Nephron progenitor cell (in vitro differentiated cells): ENCODE data around the gene TBCD.

Experiments
- DNase-seq: peaks from one replicate; pipeline ENCODE4 v3.0.0; 2021
- H3K27ac Mint-ChIP-seq: 2 replicates; pipeline ENCODE4 v1.8.0; 2021; ENCODE audit warnings: mild to moderate bottlenecking, moderate library complexity, mixed read lengths
- H3K27me3 Mint-ChIP-seq: 2 replicates; pipeline ENCODE4 v1.8.0; 2021; ENCODE audit warnings: mild to moderate bottlenecking, low read depth, mixed read lengths; ENCODE audit not compliant: poor library complexity
- H3K36me3 Mint-ChIP-seq: 2 replicates; pipeline ENCODE4 v1.8.0; 2021; ENCODE audit warnings: low read depth, mixed read lengths
- H3K4me1 Mint-ChIP-seq: 2 replicates; pipeline ENCODE4 v1.8.0; 2021; ENCODE audit warnings: mixed read lengths
- H3K4me3 Mint-ChIP-seq: 2 replicates; pipeline ENCODE4 v1.8.0; 2021; ENCODE audit warnings: mild to moderate bottlenecking, moderate library complexity, mixed read lengths
- H3K9me3 Mint-ChIP-seq: 2 replicates; pipeline ENCODE4 v1.8.0; 2021; ENCODE audit warnings: mild to moderate bottlenecking, moderate library complexity, mixed read lengths
- CTCF ChIP-seq: fragments of 200-600 bp; sonication (generic); IDR thresholded peaks from 2 replicates; pipeline ENCODE4 v1.5.0; 2021; ENCODE audit warnings: antibody characterized with exemption

TBCD gene

GRCh38 chr17:82943751-82944150, 191.9 kb downstream of the TBCD start:
- peaks cover 2% of the 10 kb centered on the region for H3K4me1 Mint-ChIP-seq

GRCh38 chr17:82944990-82945389, 193.1 kb downstream of the TBCD start:
- Mint-ChIP-seq H3K4me3 (no peak overlapping the region), H3K4me1 (no peaks in the 10 kb centered on the region), H3K36me3 (peaks cover 95% of the 10 kb centered on the region), H3K27me3 (no peaks in the 10 kb centered on the region), H3K9me3 (peaks cover 76% of the 10 kb centered on the region), H3K27ac (no peak overlapping the region)
- no peak for DNase-seq
- no peak for TF ChIP-seq CTCF

More at GRCh38 chr17:82943751-82944150, 191.9 kb downstream of the TBCD start:
- no peaks in the 10 kb centered on the region for H3K27me3 Mint-ChIP-seq
- H3K36me3 Mint-ChIP-seq = peaks cover 95% of the 10 kb centered on the region
- no peak for TF ChIP-seq CTCF
- no peak overlapping the region for H3K4me3 Mint-ChIP-seq
- DNase-seq = no peak
- H3K9me3 Mint-ChIP-seq = peaks cover 63% of the 10 kb centered on the region
- no peak overlapping the region for H3K27ac Mint-ChIP-seq

GRCh38 chr17:82946081-82946480, 194.2 kb downstream of the TBCD start:
- Mint-ChIP-seq H3K27me3 (no peaks in the 10 kb centered on the region), H3K36me3 (peaks cover 98% of the 10 kb centered on the region)

GRCh38 chr17:82947051-82947991, 195.5 kb downstream of the TBCD start:
- no peak for DNase-seq
- Mint-ChIP-seq H3K9me3 (peaks cover 99% of the 10 kb centered on the region), H3K36me3 (peaks cover 99% of the 10 kb centered on the region), H3K27me3 (no peaks in the 10 kb centered on the region), H3K4me1 (no peaks in the 10 kb centered on the region), H3K27ac (no peak overlapping the region), H3K4me3 (no peak overlapping the region)
- TF ChIP-seq CTCF = no peak

More at GRCh38 chr17:82946081-82946480, 194.2 kb downstream of the TBCD start:
- H3K27ac Mint-ChIP-seq = no peak overlapping the region
- no peak for DNase-seq
- no peak for TF ChIP-seq CTCF
- peaks cover 86% of the 10 kb centered on the region for H3K9me3 Mint-ChIP-seq
- H3K4me3 Mint-ChIP-seq = no peak overlapping the region
- no peaks in the 10 kb centered on the region for H3K4me1 Mint-ChIP-seq

GRCh38 chr17:82948081-82948511, 196.2 kb downstream of the TBCD start:
- Mint-ChIP-seq H3K27ac (no peak overlapping the region), H3K4me3 (no peak overlapping the region), H3K4me1 (no peaks in the 10 kb centered on the region), H3K27me3 (peaks cover 4% of the 10 kb centered on the region), H3K9me3 (peaks cover 99% of the 10 kb centered on the region), H3K36me3 (peaks cover 99% of the 10 kb centered on the region)
- TF ChIP-seq CTCF = no peak
- DNase-seq = no peak

GRCh38 chr17:82948957-82949356, 197.1 kb downstream of the TBCD start:
- peaks cover 99% of the 10 kb centered on the region for H3K36me3 Mint-ChIP-seq
- H3K27ac Mint-ChIP-seq = no peak overlapping the region
- no peak for DNase-seq
- TF ChIP-seq CTCF = no peak
- no peak overlapping the region for H3K4me3 Mint-ChIP-seq
- no peaks in the 10 kb centered on the region for H3K4me1 Mint-ChIP-seq
- H3K27me3 Mint-ChIP-seq = peaks cover 4% of the 10 kb centered on the region
- peaks cover 99% of the 10 kb centered on the region for H3K9me3 Mint-ChIP-seq
